GF-D8 (cell line): Measurements from ENCODE around the gene FXYD5.
A peak's percentile ranks its signal among the peaks of the same experiment; 100 is the strongest.
"Not testable (repeated sequence)": the region's sequence is repeated elsewhere in the genome, so short reads cannot be mapped to it uniquely, and the experiment has no call there.

Experiments used
- DNase-seq: peaks from one replicate; lab custom pipeline; 2025; lab: John Stamatoyannopoulos, UW

The FXYD5 gene

GRCh38 chr19:35138305-35138892 is 16.1 kb upstream of the FXYD5 start, which contains the start of gene FXYD1:
TSS of gene FXYD1 (plus strand) at chr19:35138824. CDS start at chr19:35140080, 1,256 bp downstream.
- DNase-seq: no peak

GRCh38 chr19:35140207-35140961 is 14.2 kb upstream of the FXYD5 start:
- DNase-seq: no peak

GRCh38 chr19:35140962-35141836 is 13.3 kb upstream of the FXYD5 start:
- DNase-seq: peak; percentile 32

GRCh38 chr19:35141837-35142605 is 12.5 kb upstream of the FXYD5 start:
- DNase-seq: no peak

GRCh38 chr19:35142606-35143230 is 11.8 kb upstream of the FXYD5 start:
- no peak for DNase-seq

GRCh38 chr19:35143231-35143715 is 11.3 kb upstream of the FXYD5 start, which contains the start of gene FXYD7:
TSS of gene FXYD7 (plus strand) at chr19:35143255. CDS start at chr19:35143334, 79 bp downstream.
- DNase-seq: no peak

GRCh38 chr19:35143818-35144217 is 10.7 kb upstream of the FXYD5 start:
- DNase-seq: no peak

GRCh38 chr19:35144259-35144599 is 10.3 kb upstream of the FXYD5 start:
- no peak for DNase-seq

- DNase-seq: no peak
Observed at GRCh38 chr19:35144600-35145436, 9.7 kb upstream of the FXYD5 start.

GRCh38 chr19:35146746-35147459 is 7.6 kb upstream of the FXYD5 start:
- DNase-seq: no peak

- no peak for DNase-seq
Observed at GRCh38 chr19:35149463-35149862, 5.1 kb upstream of the FXYD5 start.

GRCh38 chr19:35150445-35150844 is 4.1 kb upstream of the FXYD5 start:
- no peak for DNase-seq

GRCh38 chr19:35151273-35152065 is 3.1 kb upstream of the FXYD5 start:
- DNase-seq: no peak

GRCh38 chr19:35153129-35153522 is 1.4 kb upstream of the FXYD5 start:
- DNase-seq: not testable (repeated sequence)

- DNase-seq: no peak
Observed at GRCh38 chr19:35153701-35154524, 622 bp upstream of the FXYD5 start.

- DNase-seq: no peak
Observed at GRCh38 chr19:35155441-35155840, 906 bp downstream of the FXYD5 start.

- DNase-seq: no peak
Observed at GRCh38 chr19:35155981-35156672, 1.6 kb downstream of the FXYD5 start.
